ENCODE results near the gene ACYP2.
"Not testable (repeated sequence)": the region's sequence is repeated elsewhere in the genome, so short reads cannot be mapped to it uniquely, and the experiment has no call there.

ACYP2 gene

DNA sequence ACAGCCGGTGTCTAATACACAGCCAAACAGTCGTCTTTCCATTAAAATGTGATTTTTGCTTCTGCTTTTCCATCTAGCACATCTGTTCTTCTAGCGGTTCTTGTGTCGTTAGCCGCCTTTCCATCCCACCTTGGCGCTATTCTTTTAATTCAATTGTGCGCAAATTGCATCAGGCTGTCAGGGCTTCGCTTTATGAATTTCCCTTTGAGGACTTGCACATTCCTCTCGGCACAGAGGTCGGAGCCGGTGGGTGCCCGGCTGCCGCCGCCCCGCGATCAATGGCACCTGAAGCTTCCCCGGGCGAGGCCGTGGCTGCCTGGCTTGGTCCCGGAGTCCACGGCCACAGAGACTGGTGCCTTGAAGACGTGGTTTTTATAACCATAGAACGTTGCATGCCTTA lies 174.5 kb downstream of the ACYP2 start:
- Histone ChIP-seq H3K36me3 (ENCODE audit: insufficient read depth, insufficient read length, low read length) (no peaks in the 10 kb centered on the region), H3K4me1 (ENCODE audit: insufficient read depth, insufficient read length) (no peaks in the 10 kb centered on the region), H3K9ac (ENCODE audit: insufficient read length, low read depth) (no peak overlapping the region), H3K9me3 (ENCODE audit: insufficient read depth, low read length) (no peaks in the 10 kb centered on the region), H3K27me3 (ENCODE audit: insufficient read depth, insufficient read length) (peaks cover 23% of the 10 kb centered on the region), H3K4me3 (ENCODE audit: insufficient read length, low read depth) (no peak overlapping the region)
- DNase-seq (ENCODE audit: low read depth, low spot score): no peak
- no peak for TF ChIP-seq ZNF274 (IDR thresholded peaks at IDR 0.05; ENCODE audit: low read depth, low read length)
- no peak for TF ChIP-seq YY1 (IDR thresholded peaks at IDR 0.05; ENCODE audit: insufficient read depth, insufficient read length)
- no peak for TF ChIP-seq SUZ12 (IDR thresholded peaks at IDR 0.05; ENCODE audit: extremely low read depth, insufficient read depth, insufficient read length)

- Histone ChIP-seq H3K9ac (ENCODE audit: insufficient read length, low read depth) (no peak overlapping the region), H3K36me3 (ENCODE audit: insufficient read depth, insufficient read length, low read length) (no peaks in the 10 kb centered on the region), H3K9me3 (ENCODE audit: insufficient read depth, low read length) (no peaks in the 10 kb centered on the region), H3K27me3 (ENCODE audit: insufficient read depth, insufficient read length) (peaks cover 23% of the 10 kb centered on the region), H3K4me1 (ENCODE audit: insufficient read depth, insufficient read length) (no peaks in the 10 kb centered on the region), H3K4me3 (ENCODE audit: insufficient read length, low read depth) (no peak overlapping the region)
- TF ChIP-seq ZNF274 (IDR thresholded peaks at IDR 0.05; ENCODE audit: low read depth, low read length) (no peak), YY1 (IDR thresholded peaks at IDR 0.05; ENCODE audit: insufficient read depth, insufficient read length) (no peak), SUZ12 (IDR thresholded peaks at IDR 0.05; ENCODE audit: extremely low read depth, insufficient read depth, insufficient read length) (no peak)
- no peak for DNase-seq (ENCODE audit: low read depth, low spot score)
These were observed 175.1 kb downstream of the ACYP2 start for GRCh38 chr2:54290356-54291025.

DNA sequence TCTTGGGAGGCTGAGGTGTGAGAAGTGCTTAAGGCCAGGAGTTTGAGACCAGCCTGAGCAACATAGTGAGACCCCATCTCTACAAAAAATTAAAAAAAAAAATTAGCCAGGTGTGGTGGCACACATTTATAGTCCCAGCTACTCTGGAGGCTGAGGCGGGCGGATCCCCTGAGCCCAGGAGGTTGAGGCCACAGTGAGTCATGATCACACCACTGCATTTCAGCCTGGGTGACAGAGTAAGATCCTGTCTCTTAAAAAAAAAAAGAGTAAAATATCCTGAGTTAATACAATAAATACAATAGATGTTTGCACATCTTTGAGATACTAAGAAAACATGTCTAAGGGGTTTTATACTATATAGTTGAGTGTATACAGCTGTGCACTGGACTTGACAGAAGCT lies 179.2 kb downstream of the ACYP2 start:
- H3K9ac ChIP-seq (ENCODE audit: insufficient read length, low read depth); DNase-seq (ENCODE audit: low read depth, low spot score); H3K4me1 ChIP-seq (ENCODE audit: insufficient read depth, insufficient read length); H3K36me3 ChIP-seq (ENCODE audit: insufficient read depth, insufficient read length, low read length); H3K4me3 ChIP-seq (ENCODE audit: insufficient read length, low read depth); H3K27me3 ChIP-seq (ENCODE audit: insufficient read depth, insufficient read length); H3K9me3 ChIP-seq (ENCODE audit: insufficient read depth, low read length): not testable (repeated sequence)

DNA sequence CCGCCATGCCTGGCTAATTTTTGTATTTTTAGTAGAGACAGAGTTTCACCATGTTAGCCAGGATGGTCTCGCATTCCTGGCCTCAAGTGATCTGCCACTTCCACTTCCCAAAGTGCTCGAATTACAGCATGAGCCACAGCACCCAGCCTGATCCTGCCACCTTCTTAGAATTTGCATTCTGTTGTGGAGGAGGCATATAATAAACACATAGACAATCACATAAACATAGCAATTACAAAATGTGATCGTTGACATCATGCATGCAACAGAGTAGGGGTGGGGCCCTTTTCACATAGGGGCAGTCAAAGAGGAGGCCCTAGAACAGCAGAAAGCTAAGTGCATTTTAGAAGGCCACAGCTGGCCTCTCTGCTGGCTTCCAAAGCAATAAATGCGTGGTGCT lies 180.5 kb downstream of the ACYP2 start:
- peaks cover 5% of the 10 kb centered on the region for H3K27me3 ChIP-seq (ENCODE audit: insufficient read depth, insufficient read length)
- no peak overlapping the region for H3K9ac ChIP-seq (ENCODE audit: insufficient read length, low read depth)
- DNase-seq (ENCODE audit: low read depth, low spot score): no peak
- no peak for TF ChIP-seq ZNF274 (IDR thresholded peaks at IDR 0.05; ENCODE audit: low read depth, low read length)
- TF ChIP-seq SUZ12 (IDR thresholded peaks at IDR 0.05; ENCODE audit: extremely low read depth, insufficient read depth, insufficient read length): no peak
- TF ChIP-seq YY1 (IDR thresholded peaks at IDR 0.05; ENCODE audit: insufficient read depth, insufficient read length): no peak
- no peaks in the 10 kb centered on the region for H3K36me3 ChIP-seq (ENCODE audit: insufficient read depth, insufficient read length, low read length)
- no peaks in the 10 kb centered on the region for H3K4me1 ChIP-seq (ENCODE audit: insufficient read depth, insufficient read length)
- no peaks in the 10 kb centered on the region for H3K9me3 ChIP-seq (ENCODE audit: insufficient read depth, low read length)
- H3K4me3 ChIP-seq (ENCODE audit: insufficient read length, low read depth): no peak overlapping the region

- no peak for TF ChIP-seq YY1 (IDR thresholded peaks at IDR 0.05; ENCODE audit: insufficient read depth, insufficient read length)
- TF ChIP-seq SUZ12 (IDR thresholded peaks at IDR 0.05; ENCODE audit: extremely low read depth, insufficient read depth, insufficient read length): no peak
- H3K9ac ChIP-seq (ENCODE audit: insufficient read length, low read depth): no peak overlapping the region
These were observed 183.1 kb downstream of the ACYP2 start for GRCh38 chr2:54298514-54298913.

GRCh38 chr2:54303631-54304030 lies 188.2 kb downstream of the ACYP2 start:
- H3K9ac ChIP-seq (ENCODE audit: insufficient read length, low read depth): no peak overlapping the region
- no peaks in the 10 kb centered on the region for H3K36me3 ChIP-seq (ENCODE audit: insufficient read depth, insufficient read length, low read length)
- H3K4me3 ChIP-seq (ENCODE audit: insufficient read length, low read depth): no peak overlapping the region
- no peaks in the 10 kb centered on the region for H3K27me3 ChIP-seq (ENCODE audit: insufficient read depth, insufficient read length)
- no peak for DNase-seq (ENCODE audit: low read depth, low spot score)
- no peaks in the 10 kb centered on the region for H3K4me1 ChIP-seq (ENCODE audit: insufficient read depth, insufficient read length)
- TF ChIP-seq ZNF274 (IDR thresholded peaks at IDR 0.05; ENCODE audit: low read depth, low read length): no peak
- H3K9me3 ChIP-seq (ENCODE audit: insufficient read depth, low read length): no peaks in the 10 kb centered on the region

More at GRCh38 chr2:54298514-54298913, 183.1 kb downstream of the ACYP2 start:
- no peaks in the 10 kb centered on the region for H3K9me3 ChIP-seq (ENCODE audit: insufficient read depth, low read length)
- H3K36me3 ChIP-seq (ENCODE audit: insufficient read depth, insufficient read length, low read length): no peaks in the 10 kb centered on the region
- H3K4me3 ChIP-seq (ENCODE audit: insufficient read length, low read depth): no peak overlapping the region
- H3K27me3 ChIP-seq (ENCODE audit: insufficient read depth, insufficient read length): no peaks in the 10 kb centered on the region
- DNase-seq (ENCODE audit: low read depth, low spot score): no peak
- H3K4me1 ChIP-seq (ENCODE audit: insufficient read depth, insufficient read length): no peaks in the 10 kb centered on the region

- Histone ChIP-seq H3K27me3 (ENCODE audit: insufficient read depth, insufficient read length) (no peaks in the 10 kb centered on the region), H3K9ac (ENCODE audit: insufficient read length, low read depth) (no peak overlapping the region), H3K36me3 (ENCODE audit: insufficient read depth, insufficient read length, low read length) (no peaks in the 10 kb centered on the region), H3K4me3 (ENCODE audit: insufficient read length, low read depth) (no peak overlapping the region), H3K4me1 (ENCODE audit: insufficient read depth, insufficient read length) (no peaks in the 10 kb centered on the region), H3K9me3 (ENCODE audit: insufficient read depth, low read length) (no peaks in the 10 kb centered on the region)
- TF ChIP-seq SUZ12 (IDR thresholded peaks at IDR 0.05; ENCODE audit: extremely low read depth, insufficient read depth, insufficient read length): no peak
- TF ChIP-seq YY1 (IDR thresholded peaks at IDR 0.05; ENCODE audit: insufficient read depth, insufficient read length): no peak
- TF ChIP-seq ZNF274 (IDR thresholded peaks at IDR 0.05; ENCODE audit: low read depth, low read length): no peak
- no peak for DNase-seq (ENCODE audit: low read depth, low spot score)
These were observed 191.1 kb downstream of the ACYP2 start for GRCh38 chr2:54306556-54306955.

DNA sequence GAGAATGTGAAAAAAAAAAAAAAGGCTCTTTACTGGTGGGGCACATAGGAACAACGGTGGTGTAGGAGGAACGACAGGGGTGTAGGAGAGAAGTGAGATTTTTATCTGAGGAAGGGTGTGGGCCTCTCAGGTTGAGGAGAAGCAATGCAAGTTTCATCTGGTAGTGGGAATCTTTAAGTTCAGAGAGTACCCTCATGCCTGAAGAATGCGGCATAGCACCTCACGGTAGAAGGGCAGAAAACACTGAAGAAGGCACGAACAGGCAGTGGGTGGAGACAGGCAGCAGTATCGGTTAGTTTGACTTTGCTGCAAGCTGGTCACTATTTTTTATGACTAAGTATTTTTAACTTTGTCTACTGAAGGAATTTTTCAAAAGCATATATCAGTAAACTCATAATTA lies 192.8 kb downstream of the ACYP2 start:
- no peaks in the 10 kb centered on the region for H3K4me1 ChIP-seq (ENCODE audit: insufficient read depth, insufficient read length)
- no peak for TF ChIP-seq ZNF274 (IDR thresholded peaks at IDR 0.05; ENCODE audit: low read depth, low read length)
- no peak for TF ChIP-seq YY1 (IDR thresholded peaks at IDR 0.05; ENCODE audit: insufficient read depth, insufficient read length)
- no peak for TF ChIP-seq SUZ12 (IDR thresholded peaks at IDR 0.05; ENCODE audit: extremely low read depth, insufficient read depth, insufficient read length)
- H3K9me3 ChIP-seq (ENCODE audit: insufficient read depth, low read length): no peaks in the 10 kb centered on the region
- no peak for DNase-seq (ENCODE audit: low read depth, low spot score)
- no peaks in the 10 kb centered on the region for H3K36me3 ChIP-seq (ENCODE audit: insufficient read depth, insufficient read length, low read length)
- H3K4me3 ChIP-seq (ENCODE audit: insufficient read length, low read depth): no peak overlapping the region
- no peak overlapping the region for H3K9ac ChIP-seq (ENCODE audit: insufficient read length, low read depth)
- H3K27me3 ChIP-seq (ENCODE audit: insufficient read depth, insufficient read length): no peaks in the 10 kb centered on the region

Measured in NT2/D1 (cell line).